ENCODE data around the gene TREH. TPM values are rescaled to one million over a fixed set of nuclear protein-coding genes. Genes with fewer than 3 reads are reported as not detected.

The TREH gene
- total RNA-seq, 1 donor from 2014 or later = not detected

DNA sequence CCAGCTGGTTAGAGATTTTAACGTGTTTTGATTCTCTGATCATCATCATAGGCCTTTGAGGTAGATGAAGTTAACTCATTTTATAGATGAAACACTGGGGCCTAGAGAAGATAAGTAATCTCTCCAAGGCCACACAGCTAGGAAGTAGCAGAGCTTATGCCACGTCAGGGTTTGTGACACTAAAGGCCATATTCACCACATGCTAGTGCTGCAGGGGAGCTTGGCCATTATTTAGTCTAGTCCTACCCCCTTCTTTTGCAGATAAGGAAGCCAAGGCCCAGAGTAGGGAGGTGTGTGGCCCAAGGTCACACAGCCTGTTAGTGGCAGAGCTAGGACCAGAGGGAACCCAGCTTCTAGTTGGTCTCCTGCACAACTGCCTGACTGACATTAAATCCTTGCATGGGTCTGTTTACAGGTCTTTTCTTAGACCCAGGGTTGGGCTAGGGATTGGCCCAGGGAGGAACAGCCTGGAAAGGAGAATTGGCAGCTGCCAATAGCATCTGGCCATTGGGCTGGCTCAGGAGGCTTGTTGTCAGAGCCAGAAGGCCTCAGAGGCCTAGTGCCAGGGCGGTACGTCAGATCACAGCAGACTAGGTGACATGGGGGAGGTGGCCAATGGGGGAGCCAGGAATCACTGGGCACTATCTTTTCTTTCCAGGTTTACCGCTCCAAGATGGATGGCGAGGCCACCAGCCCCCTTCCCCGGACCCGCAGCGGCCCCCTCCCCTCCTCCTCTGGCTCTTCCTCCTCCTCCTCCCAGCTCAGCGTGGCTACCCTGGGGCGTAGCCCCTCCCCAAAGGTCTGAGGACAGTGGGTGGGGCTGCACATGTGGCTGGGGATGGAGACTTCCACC lies 36.1 kb downstream of the TREH start:
- peaks cover 29% of the 10 kb centered on the region for H3K36me3 ChIP-seq (ENCODE audit: control insufficient read depth, insufficient read depth, low read length)
- FAIRE-seq (no peak), DNase-seq (ENCODE audit: low read depth) (no peak)
- H3K4me3 ChIP-seq (ENCODE audit: low read depth, low read length) = no peak overlapping the region
- H3K27me3 ChIP-seq (ENCODE audit: control insufficient read depth, insufficient read depth, low read length) = no peaks in the 10 kb centered on the region
- TF ChIP-seq, protein P1, sequence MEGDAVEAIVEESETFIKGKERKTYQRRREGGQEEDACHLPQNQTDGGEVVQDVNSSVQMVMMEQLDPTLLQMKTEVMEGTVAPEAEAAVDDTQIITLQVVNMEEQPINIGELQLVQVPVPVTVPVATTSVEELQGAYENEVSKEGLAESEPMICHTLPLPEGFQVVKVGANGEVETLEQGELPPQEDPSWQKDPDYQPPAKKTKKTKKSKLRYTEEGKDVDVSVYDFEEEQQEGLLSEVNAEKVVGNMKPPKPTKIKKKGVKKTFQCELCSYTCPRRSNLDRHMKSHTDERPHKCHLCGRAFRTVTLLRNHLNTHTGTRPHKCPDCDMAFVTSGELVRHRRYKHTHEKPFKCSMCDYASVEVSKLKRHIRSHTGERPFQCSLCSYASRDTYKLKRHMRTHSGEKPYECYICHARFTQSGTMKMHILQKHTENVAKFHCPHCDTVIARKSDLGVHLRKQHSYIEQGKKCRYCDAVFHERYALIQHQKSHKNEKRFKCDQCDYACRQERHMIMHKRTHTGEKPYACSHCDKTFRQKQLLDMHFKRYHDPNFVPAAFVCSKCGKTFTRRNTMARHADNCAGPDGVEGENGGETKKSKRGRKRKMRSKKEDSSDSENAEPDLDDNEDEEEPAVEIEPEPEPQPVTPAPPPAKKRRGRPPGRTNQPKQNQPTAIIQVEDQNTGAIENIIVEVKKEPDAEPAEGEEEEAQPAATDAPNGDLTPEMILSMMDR (IDR thresholded peaks at IDR 0.05; ENCODE audit: insufficient read depth, low read length, severe bottlenecking) = no peak

DNA sequence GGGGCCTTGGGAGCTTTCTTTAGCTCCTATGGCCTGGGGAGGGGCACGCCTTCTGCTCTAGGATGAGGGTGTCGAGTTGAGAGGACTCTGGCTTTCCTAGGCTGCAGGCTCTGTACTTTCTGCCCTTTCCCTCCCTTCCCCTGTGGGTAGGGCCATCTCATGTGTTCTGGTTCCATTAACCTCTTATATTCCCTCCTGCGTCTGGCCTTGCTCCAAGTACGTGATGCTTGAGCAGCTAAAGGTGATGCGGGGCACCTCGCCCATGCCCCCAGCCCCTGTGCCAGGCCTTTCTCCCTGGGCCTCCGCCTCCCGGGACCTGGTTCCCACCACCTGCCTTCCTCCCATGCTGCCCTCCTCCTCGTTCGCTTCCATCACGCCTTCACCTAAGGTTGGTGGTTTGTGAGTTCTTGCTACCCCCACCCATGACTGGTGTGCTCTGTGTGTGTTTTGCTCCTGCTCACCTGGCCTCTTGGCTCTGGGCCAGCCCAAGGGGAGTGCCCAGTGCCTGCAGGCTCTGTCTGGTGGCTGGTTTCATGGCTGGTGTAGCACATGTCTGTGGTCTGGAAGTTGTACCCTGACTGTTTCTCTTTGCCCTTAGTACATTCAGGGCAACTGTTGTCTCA lies 37.9 kb downstream of the TREH start:
- Histone ChIP-seq H3K36me3 (ENCODE audit: control insufficient read depth, insufficient read depth, low read length) (peaks cover 28% of the 10 kb centered on the region), H3K27me3 (ENCODE audit: control insufficient read depth, insufficient read depth, low read length) (no peaks in the 10 kb centered on the region), H3K4me3 (ENCODE audit: low read depth, low read length) (no peak overlapping the region)
- TF ChIP-seq, protein P1 (IDR thresholded peaks at IDR 0.05; ENCODE audit: insufficient read depth, low read length, severe bottlenecking) = no peak
- FAIRE-seq (peak; percentile 84), DNase-seq (ENCODE audit: low read depth) (peak; percentile 65)

DNA sequence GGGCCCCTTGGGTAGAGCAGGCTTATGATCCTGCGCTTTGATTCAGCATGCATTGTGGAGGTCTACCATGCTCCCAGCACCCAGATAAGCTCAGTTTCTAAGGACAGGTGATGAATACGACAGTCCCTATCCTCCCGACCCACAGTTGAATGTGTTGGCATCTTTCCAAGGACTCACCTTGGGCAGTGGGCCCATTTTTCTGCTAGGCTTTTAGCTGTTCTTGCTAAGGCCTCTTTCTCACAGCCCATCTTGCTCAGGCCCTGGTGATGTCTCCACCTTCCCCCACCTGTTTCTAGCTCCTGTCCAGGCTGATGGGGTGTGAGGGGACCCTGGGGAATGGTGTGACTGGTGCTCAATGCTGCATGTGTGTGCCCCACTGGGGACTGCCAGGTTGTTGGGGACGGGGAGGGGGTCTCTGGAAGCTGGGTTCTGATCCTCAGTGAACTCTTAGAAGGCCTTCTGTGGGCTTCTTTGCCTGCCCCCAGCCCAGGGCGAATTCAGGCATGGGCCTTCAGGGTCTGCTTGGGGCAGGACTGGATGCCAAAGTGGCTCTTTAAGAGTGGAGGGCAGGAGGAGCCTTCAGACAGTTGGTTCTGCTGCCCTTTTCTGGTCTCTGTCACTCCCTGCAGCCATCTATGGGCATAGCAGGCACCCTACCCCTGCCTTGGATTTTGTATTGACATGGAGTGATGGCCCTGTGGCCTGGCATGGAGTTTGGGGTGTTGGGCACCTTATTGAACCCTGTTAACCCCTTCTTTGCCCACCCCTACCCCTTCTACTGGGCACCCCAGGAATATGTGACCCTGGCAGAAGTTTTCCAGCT lies 38.9 kb downstream of the TREH start:
- Histone ChIP-seq H3K36me3 (ENCODE audit: control insufficient read depth, insufficient read depth, low read length) (peaks cover 28% of the 10 kb centered on the region), H3K4me3 (ENCODE audit: low read depth, low read length) (no peak overlapping the region), H3K27me3 (ENCODE audit: control insufficient read depth, insufficient read depth, low read length) (no peaks in the 10 kb centered on the region)
- no peak for DNase-seq (ENCODE audit: low read depth)
- TF ChIP-seq, protein P1 (IDR thresholded peaks at IDR 0.05; ENCODE audit: insufficient read depth, low read length, severe bottlenecking) = peak; percentile 64
- FAIRE-seq = peak; percentile 73

DNA sequence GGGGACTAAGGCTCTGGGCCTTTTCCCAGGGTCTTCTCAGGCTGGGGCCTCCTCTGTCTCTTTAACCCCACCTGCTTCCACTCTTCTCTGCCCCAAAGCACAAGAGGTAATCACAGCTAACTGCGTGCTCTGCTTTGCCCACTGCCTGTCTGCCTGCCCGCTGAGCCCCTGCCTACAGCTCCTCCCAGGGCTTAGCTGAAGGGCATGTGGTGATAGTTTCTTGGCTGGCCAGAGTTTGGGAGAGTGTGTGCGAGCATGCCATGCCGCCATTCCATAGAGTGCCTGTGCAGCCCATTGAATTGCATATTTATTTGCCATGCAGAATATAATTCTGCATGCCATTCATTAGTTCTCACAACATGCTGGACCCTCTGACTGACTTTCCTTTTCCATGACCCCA lies 39.6 kb downstream of the TREH start:
- DNase-seq (ENCODE audit: low read depth) (no peak), FAIRE-seq (no peak)
- TF ChIP-seq, protein P1 (IDR thresholded peaks at IDR 0.05; ENCODE audit: insufficient read depth, low read length, severe bottlenecking) = no peak
- Histone ChIP-seq H3K36me3 (ENCODE audit: control insufficient read depth, insufficient read depth, low read length) (peaks cover 21% of the 10 kb centered on the region), H3K27me3 (ENCODE audit: control insufficient read depth, insufficient read depth, low read length) (no peaks in the 10 kb centered on the region), H3K4me3 (ENCODE audit: low read depth, low read length) (no peak overlapping the region)

DNA sequence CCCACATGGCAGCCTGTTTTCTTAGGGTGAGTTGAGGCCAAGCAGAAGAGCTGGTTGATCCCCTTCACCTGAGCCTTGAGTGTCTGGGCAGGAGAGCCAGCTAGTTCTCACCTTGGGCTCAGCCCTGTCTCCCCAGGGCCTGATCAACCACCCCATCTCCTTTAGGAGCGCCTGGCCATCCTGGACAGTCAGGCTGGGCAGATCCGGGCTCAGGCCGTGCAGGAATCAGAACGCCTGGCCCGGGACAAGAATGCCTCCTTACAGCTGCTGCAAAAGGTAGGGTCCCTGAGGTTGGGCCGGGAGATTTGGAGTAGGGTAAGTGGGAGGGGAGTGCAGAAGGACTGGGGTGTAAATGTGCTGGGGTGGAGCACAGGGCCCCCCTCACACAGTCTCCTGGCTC lies 40.7 kb downstream of the TREH start:
- H3K4me3 ChIP-seq (ENCODE audit: low read depth, low read length) = no peak overlapping the region
- FAIRE-seq (no peak), DNase-seq (ENCODE audit: low read depth) (no peak)
- no peaks in the 10 kb centered on the region for H3K27me3 ChIP-seq (ENCODE audit: control insufficient read depth, insufficient read depth, low read length)
- peaks cover 15% of the 10 kb centered on the region for H3K36me3 ChIP-seq (ENCODE audit: control insufficient read depth, insufficient read depth, low read length)
- TF ChIP-seq, protein P1 (IDR thresholded peaks at IDR 0.05; ENCODE audit: insufficient read depth, low read length, severe bottlenecking) = no peak

All from bronchial epithelial cell (primary cell).